Measurements from ENCODE around the gene TOMM5.

Gene TOMM5

GRCh38 chr9:37592108-37592951 is at the start of gene TOMM5:
Gene TOMM5, minus strand, starts transcription at chr9:37592597. Its CDS starts 65 bp downstream, at chr9:37592532.
- DNase-seq, result peak; percentile 89

- DNase-seq, result no peak
Observed at GRCh38 chr9:37641331-37641730, 48.9 kb upstream of the TOMM5 start.

DNA sequence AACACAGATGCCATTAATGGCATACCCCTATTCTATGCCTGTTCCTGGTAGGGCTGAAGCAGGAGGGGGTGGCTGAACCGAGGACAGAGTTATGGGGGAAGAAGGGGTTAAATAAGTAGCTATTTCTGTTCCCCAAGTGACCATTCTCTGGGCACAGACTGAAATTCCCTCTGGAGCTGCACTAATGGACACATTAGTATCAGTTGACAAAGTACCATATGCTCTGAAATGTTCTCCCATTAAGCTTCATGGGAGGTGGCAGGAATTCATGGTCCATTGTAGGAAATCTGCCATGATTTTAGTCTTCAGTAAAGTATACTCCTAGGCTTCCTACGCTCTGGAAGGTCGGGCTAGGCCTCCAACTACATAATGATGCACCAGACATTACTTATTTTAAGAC is 47.8 kb upstream of the TOMM5 start:
- no peak for DNase-seq

- DNase-seq, result no peak
Observed at GRCh38 chr9:37639841-37640240, 47.4 kb upstream of the TOMM5 start.

- no peak for DNase-seq
Observed at GRCh38 chr9:37639109-37639762, 46.8 kb upstream of the TOMM5 start.

DNA sequence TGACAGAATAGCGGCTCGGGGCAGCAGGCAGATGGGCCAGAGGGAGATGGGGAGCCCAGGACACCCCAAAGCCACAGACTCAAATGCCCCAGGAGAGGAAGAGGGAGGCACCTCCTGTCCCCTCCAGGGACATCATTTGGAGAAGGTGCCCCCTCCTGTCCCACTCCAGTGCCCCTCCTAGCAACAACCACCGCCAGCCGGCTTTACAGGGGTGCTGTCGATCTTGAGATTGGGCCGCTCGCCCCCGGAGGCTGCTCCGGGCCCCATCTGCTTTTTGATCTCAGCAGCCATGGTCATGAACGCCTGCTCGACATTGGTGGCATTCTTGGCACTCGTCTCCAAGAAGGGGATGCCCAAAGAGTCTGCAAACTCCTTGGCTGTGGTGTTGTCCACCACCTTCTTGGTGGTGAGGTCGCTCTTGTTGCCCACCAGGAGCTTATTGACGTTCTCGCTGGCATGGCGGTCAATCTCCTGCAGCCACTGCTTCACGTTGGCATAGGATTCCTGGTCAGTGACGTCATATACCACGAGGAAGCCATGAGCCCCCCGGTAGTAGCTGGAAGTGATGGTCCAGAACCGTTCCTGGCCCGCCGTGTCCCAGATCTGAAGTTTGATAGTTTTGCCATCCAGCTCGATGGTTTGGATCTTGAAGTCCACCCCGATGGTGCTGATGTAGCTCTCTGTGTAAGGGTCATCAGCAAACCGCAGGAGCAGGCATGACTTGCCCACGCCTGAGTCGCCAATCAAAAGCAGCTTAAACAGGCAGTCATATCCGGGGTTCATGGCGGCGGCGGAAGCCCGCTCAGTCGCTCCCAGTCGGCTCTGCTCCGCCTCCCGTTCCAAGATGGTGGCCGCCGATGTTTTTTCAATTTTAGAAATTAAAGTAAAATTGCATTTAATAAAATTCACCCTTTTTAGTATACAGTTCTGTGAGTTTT is 44.4 kb upstream of the TOMM5 start:
- no peak for DNase-seq

- DNase-seq, result no peak
Observed at GRCh38 chr9:37635808-37636207, 43.4 kb upstream of the TOMM5 start.

GRCh38 chr9:37632479-37632878 is 40.1 kb upstream of the TOMM5 start:
- DNase-seq, result no peak

DNA sequence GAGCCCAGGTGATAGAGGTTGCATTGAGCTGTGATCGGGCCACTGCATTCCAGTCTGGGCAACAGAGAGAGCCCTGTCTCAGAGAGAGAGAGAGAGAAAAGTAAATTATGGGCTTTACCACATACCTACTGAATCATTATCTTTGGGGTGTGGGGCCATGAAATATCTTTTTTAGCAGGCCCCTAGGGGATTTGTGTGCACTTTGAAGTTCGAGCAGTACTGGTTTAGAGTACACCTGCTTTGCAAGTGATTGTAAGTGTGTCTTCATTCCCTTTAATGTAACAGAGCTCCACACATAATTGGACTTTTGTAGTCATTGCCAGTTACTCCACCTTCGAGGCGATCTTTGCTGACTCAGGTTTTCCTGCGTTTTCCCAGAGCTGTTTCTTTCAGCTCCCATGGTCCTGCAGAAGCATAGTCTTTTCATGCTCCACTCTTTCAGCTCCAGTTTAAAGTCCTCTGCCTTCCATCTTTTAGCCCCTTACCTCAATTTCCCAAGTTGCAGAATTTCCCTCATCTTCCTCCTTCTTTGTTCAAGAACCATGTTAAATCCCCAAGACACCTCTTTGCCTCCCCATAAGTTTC is 34.4 kb upstream of the TOMM5 start:
- no peak for DNase-seq

GRCh38 chr9:37625758-37626147 is 33.4 kb upstream of the TOMM5 start:
- no peak for DNase-seq

DNA sequence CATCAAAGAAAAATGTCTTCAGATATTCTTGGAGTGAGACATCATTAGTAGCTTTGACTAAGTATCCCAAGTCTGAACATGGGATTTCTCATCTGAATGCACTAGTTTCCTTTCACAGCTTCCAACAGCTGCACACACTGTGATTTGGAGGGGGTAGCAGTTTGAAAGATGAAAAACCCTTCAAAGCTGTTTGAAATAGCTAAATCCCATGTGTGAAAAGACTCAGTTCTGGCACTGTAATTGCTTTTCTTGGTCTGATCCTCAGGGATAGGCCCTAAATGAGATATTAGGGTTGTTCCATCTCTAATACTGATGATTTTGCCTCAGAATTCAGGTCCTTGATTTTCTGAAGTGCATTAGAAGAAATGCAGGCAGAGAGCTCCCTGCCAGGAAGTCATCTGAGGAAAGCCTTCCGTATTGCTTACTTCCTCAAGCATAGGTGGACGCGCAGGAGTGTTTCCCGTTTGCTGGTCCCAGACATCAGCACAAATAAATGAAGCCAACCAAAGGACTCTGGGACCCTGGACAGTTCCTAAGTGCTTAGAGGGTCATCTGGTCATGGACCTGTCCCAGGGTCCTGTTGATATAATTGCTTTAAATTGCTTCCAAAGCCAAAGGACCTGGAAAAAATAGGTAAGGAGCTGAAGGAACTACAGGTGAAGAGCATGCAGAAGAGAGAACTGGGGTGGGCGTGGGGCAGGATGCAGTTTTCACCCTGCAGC is 32.8 kb upstream of the TOMM5 start:
- no peak for DNase-seq

- DNase-seq, result no peak
Observed at GRCh38 chr9:37624073-37624472, 31.7 kb upstream of the TOMM5 start.

DNA sequence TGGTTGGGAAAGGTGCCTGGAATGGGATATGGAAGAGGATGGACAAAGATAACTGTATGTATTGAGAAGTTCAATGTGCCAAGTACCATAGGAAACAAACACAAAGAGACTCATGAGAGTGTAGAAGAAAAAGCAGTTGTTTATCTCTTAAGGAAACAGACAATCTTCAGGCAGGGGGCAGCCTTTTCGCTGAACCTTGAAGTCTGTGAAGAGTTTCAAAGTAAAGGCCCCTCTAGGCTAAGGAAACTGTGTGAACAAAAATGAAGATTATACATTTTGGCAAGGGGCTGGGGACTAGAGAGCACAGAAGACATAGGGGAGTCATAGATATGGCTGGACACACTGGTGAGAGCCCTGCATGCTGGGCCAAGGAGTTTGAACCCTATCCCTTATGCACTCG is 30.9 kb upstream of the TOMM5 start:
- no peak for DNase-seq

DNA sequence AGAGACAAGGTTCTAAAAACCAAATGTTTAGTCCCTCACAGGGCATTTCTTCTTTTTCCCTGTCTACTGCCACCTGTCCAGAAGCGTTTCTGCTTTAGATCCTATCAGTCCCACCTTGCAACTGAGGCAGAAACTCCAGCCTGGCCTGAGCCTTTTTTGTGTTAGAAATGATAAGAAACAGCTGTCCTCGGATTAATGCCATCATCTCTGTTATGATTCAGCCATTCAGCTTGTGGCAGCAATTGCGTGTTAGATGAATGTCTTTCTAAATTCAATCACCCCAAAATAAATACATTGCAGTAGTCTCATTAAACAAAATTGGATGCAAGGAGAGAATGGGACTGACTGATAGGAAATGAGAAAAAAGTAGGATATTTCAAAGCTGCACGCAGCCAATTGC is 30.1 kb upstream of the TOMM5 start:
- no peak for DNase-seq

DNA sequence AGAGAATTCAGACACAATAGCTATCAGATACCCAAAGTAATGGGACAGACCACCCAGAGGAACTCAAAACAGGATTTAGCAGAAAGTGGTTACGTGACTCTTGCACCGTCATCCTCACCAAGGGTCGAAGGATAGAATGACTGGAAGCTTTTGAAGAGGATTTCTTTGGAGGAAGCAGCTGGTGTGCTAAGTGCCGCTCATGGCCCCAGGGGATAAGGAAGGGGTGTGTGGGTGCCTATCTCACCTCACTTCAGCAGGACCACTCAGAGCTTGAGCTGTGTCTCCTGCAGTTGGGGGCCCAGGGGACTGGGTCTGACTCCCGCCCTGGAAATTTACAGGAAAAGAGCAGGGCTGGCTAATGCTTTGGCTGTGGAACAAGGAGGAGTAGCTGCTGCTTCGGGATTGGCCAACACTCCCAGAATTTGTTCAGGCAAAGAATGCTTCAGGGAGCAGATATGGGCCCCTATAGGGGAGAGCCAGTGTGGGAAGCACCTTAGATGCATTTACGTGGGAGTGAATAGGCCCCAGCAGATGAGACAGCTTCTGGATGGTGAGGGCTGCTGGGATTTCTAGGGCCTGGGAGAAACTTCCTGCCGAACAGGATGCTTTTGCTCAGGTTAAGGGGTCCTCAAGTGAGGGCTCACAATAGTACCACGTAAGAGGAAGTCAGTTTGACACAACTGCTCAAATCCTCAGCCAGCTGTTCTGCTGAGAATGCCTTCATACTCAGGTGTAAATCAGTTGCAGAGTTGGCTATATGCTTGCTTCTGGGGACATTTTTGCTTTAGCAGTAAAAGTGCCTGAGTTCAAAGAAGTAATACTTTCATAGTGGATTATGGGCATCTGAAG is 29.1 kb upstream of the TOMM5 start:
- DNase-seq, result no peak

- no peak for DNase-seq
Observed at GRCh38 chr9:37620396-37620795, 28.0 kb upstream of the TOMM5 start.

DNA sequence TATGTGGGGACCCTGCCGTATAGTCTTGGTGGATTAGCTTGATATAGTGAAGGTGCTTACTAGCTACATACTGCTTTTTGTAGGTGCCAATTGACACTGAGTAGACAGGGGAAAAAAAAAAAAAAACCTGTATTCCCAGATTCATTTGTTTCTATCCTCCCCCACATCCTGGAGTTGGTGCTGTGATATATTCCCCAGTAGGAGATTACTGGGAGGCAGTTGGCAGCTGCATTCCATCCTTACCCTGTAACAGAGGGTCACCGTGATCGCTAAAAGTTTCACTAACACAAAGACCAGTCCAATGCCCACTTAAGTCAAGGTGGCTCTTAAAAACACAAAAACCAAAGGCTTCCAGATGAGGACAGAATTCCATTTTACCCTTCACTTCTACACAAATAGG is 27.4 kb upstream of the TOMM5 start:
- DNase-seq, result no peak

DNA sequence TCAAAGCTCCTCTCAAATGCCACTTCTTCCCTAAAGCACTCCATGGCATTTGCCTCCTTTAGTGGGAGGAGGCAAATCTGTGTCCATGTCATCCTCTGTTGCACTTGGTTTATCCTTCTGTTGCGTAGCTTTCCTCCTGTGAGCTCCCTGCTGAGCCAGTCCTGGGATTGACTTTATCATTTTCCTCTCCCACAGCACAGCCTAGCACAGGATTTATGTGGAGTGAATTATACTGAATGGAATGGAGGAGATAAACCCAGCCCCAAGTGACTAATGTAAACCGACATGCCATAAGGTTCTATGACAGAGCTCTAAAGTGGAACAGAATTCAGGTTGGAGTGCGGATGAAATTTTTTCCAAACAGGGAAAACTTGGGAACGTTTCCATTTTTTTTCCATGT is 26.4 kb upstream of the TOMM5 start:
- no peak for DNase-seq

DNA sequence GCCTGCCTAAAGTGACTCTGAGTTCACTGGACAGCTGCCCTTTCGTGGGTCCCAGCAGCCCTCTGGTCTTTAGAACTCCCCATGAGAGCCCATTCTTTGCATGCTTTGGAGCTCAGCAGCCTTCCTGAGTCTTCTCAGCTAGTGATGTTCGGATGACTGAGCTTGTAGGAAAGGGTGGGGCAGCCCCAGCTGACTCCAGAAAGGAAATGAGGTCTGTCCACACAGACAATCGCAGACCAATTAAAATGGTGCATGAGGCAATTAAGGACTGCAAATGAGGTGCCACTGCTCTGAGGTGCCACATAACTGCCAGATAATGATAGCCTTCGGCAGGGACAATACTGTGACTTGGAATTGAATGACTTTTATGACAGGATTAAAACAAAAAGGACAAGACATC is 25.4 kb upstream of the TOMM5 start:
- DNase-seq, result no peak

DNA sequence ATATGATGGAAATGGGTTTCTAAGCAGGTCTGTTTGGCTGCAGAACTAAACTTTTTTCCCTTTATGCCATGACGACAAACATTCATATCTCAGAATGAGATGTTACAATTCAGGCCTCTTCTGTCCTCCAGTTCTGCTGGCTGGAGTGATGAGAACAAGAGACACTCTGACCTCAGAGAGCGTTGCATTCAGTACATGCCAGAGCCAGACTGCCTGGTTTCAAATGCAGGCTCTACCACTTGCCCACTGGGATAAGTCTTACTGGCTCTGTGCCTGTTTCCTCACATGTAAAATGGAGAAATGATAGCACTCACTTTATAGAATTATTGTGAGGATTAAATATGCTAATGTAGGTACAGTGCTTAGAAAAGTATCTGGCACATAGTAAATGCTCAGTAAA is 24.8 kb upstream of the TOMM5 start:
- no peak for DNase-seq

- DNase-seq, result no peak
Observed at GRCh38 chr9:37611961-37612360, 19.6 kb upstream of the TOMM5 start.

All from CD4-positive, alpha-beta T cell treated with Interferon gamma for 1 hour (primary cell).